ENCODE measurements around the gene SLIT1. TPM values are rescaled to one million over a fixed set of nuclear protein-coding genes. Genes with fewer than 3 reads are reported as not detected.

SLIT1 gene
- total RNA-seq, 1 donor from 2014 or later: 0.49 TPM

- H3K27me3 ChIP-seq: no peaks in the 10 kb centered on the region
- no peak overlapping the region for H3K4me3 ChIP-seq
- intact Hi-C loops (cut with DNase I): no loop called here
- H3K27ac ChIP-seq: no peak overlapping the region
- H3K9me3 ChIP-seq: no peaks in the 10 kb centered on the region
- no peaks in the 10 kb centered on the region for H3K4me1 ChIP-seq
- no peak for DNase-seq (ENCODE audit: extremely low spot score in 2 of 2)
- H3K36me3 ChIP-seq: no peaks in the 10 kb centered on the region
- TF ChIP-seq CTCF (IDR thresholded peaks at IDR 0.05) (no peak), POLR2A (IDR thresholded peaks at IDR 0.05) (no peak), POLR2AphosphoS5 (IDR thresholded peaks at IDR 0.05; ENCODE audit: insufficient read depth in 1 of 2, low read depth in 1 of 2) (no peak)
These were observed 61.5 kb downstream of the SLIT1 start for GRCh38 chr10:97124211-97124610.

DNA sequence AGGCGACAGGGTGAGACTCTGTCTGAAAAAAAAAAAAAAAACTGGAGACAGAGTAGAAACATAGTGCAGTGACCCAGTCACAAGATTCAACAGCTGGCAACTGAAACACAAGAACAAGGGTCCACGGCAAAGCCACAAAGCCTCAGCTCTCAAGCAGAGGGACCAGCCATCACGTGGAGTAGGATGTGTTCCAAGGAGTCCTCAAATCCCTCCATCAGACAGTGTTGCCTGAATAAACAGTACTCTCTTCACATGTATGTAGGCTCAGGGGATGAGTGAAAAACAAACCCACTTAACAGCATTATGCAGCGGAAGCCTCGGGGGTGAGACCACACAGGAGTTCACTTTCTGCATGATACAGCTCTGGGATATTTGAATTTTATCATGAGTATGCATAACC lies 62.0 kb downstream of the SLIT1 start:
- DNase-seq (ENCODE audit: extremely low spot score in 2 of 2): no peak
- Histone ChIP-seq H3K4me1 (no peaks in the 10 kb centered on the region), H3K27me3 (no peaks in the 10 kb centered on the region), H3K9me3 (no peaks in the 10 kb centered on the region), H3K4me3 (no peak overlapping the region), H3K27ac (no peak overlapping the region), H3K36me3 (no peaks in the 10 kb centered on the region)
- intact Hi-C loops (cut with DNase I): no loop called here
- TF ChIP-seq POLR2A (IDR thresholded peaks at IDR 0.05) (no peak), CTCF (IDR thresholded peaks at IDR 0.05) (no peak), POLR2AphosphoS5 (IDR thresholded peaks at IDR 0.05; ENCODE audit: insufficient read depth in 1 of 2, low read depth in 1 of 2) (no peak)

DNA sequence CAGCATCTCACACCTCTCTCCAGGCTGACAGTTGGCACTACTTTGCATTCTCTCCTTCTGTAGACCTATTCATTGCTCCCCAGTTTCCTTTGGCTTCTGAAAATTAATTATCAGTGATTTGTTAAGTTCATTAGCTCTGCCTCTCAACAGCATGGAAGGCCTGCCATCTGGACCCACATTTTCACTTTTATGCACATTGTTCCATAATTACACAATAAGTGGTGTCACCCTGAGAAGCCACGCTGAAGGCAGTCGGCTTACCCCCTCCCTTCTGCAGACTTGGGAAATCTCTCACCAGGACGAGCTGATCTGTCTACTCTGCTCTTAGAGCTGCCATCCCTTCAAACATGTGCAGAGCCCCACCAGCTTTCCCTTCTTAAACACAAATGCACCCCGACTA lies 64.7 kb downstream of the SLIT1 start:
- DNase-seq (ENCODE audit: extremely low spot score in 2 of 2): no peak
- H3K27me3 ChIP-seq: no peaks in the 10 kb centered on the region
- no peaks in the 10 kb centered on the region for H3K36me3 ChIP-seq
- no peak for TF ChIP-seq POLR2A (IDR thresholded peaks at IDR 0.05)
- TF ChIP-seq CTCF (IDR thresholded peaks at IDR 0.05): no peak
- no peak for TF ChIP-seq POLR2AphosphoS5 (IDR thresholded peaks at IDR 0.05; ENCODE audit: insufficient read depth in 1 of 2, low read depth in 1 of 2)
- intact Hi-C loops (cut with DNase I): no loop called here
- no peak overlapping the region for H3K4me3 ChIP-seq
- H3K4me1 ChIP-seq: no peaks in the 10 kb centered on the region
- H3K9me3 ChIP-seq: no peaks in the 10 kb centered on the region
- H3K27ac ChIP-seq: no peak overlapping the region

- H3K27ac ChIP-seq: no peak overlapping the region
- no peaks in the 10 kb centered on the region for H3K36me3 ChIP-seq
- H3K4me3 ChIP-seq: no peak overlapping the region
- intact Hi-C loops (cut with DNase I): no loop called here
- TF ChIP-seq POLR2A (IDR thresholded peaks at IDR 0.05) (no peak), CTCF (IDR thresholded peaks at IDR 0.05) (no peak), POLR2AphosphoS5 (IDR thresholded peaks at IDR 0.05; ENCODE audit: insufficient read depth in 1 of 2, low read depth in 1 of 2) (no peak)
- no peaks in the 10 kb centered on the region for H3K4me1 ChIP-seq
- no peaks in the 10 kb centered on the region for H3K9me3 ChIP-seq
- no peak for DNase-seq (ENCODE audit: extremely low spot score in 2 of 2)
- H3K27me3 ChIP-seq: no peaks in the 10 kb centered on the region
These were observed 65.4 kb downstream of the SLIT1 start for GRCh38 chr10:97120370-97120769.

GRCh38 chr10:97119058-97119745 lies 66.6 kb downstream of the SLIT1 start:
- no peaks in the 10 kb centered on the region for H3K27me3 ChIP-seq
- no peak for TF ChIP-seq CTCF (IDR thresholded peaks at IDR 0.05)
- TF ChIP-seq POLR2AphosphoS5 (IDR thresholded peaks at IDR 0.05; ENCODE audit: insufficient read depth in 1 of 2, low read depth in 1 of 2): no peak
- TF ChIP-seq POLR2A (IDR thresholded peaks at IDR 0.05): no peak
- DNase-seq (ENCODE audit: extremely low spot score in 2 of 2): no peak
- H3K36me3 ChIP-seq: no peaks in the 10 kb centered on the region
- no peaks in the 10 kb centered on the region for H3K4me1 ChIP-seq
- no peak overlapping the region for H3K4me3 ChIP-seq
- intact Hi-C loops (cut with DNase I): no loop called here
- H3K27ac ChIP-seq: no peak overlapping the region
- no peaks in the 10 kb centered on the region for H3K9me3 ChIP-seq
